CD4-positive, CD25-positive, alpha-beta regulatory T cell (primary cell): ENCODE data around the gene ARHGAP36. TPM values are rescaled to one million over a fixed set of nuclear protein-coding genes. Genes with fewer than 3 reads are reported as not detected.

Experiments used
- ATAC-seq, 2 donors: fragments of 150-1000 bp; cut with Tn5 transposase; one replicate each; pipeline ENCODE4 v1.10.0; 2021; ENCODE audit warnings: low read depth in 2 of 2, moderate number of reproducible peaks in 2 of 2, moderate library complexity in 1 of 2
- DNase-seq, 3 donors: peaks; one replicate each; pipeline versions ENCODE4 v3.0.0 to v3.0.0-alpha.2; 2012 to 2022; ENCODE audit warnings: mixed read lengths in 1 of 3
- H3K27ac ChIP-seq: one replicate; pipeline ENCODE4 v1.7.0; 2013; ENCODE audit warnings: mild to moderate bottlenecking, low read length; ENCODE audit not compliant: insufficient read depth, poor library complexity, severe bottlenecking
- H3K27me3 ChIP-seq: one replicate; pipeline ENCODE4 v1.7.0; 2013; ENCODE audit warnings: low read length; ENCODE audit not compliant: control insufficient read depth, insufficient read depth
- H3K36me3 ChIP-seq: one replicate; pipeline ENCODE4 v1.7.0; 2013; ENCODE audit warnings: mild to moderate bottlenecking, low read length, moderate library complexity; ENCODE audit not compliant: control insufficient read depth, insufficient read depth
- H3K4me1 ChIP-seq: 2 replicates; pipeline ENCODE4 v1.7.0; 2013; ENCODE audit warnings: mild to moderate bottlenecking, low read length; ENCODE audit not compliant: insufficient read depth, control insufficient read depth, poor library complexity, severe bottlenecking
- H3K4me3 ChIP-seq: one replicate; pipeline ENCODE4 v1.7.0; 2013; ENCODE audit warnings: low read depth, mild to moderate bottlenecking, low read length, moderate library complexity
- H3K9me3 ChIP-seq, 2 experiments: 1 replicate in 1 of 2; 2 replicates in 1 of 2; pipeline ENCODE4 v1.7.0; 2013; ENCODE audit warnings: low read length in 2 of 2, mild to moderate bottlenecking in 1 of 2, moderate library complexity in 1 of 2; ENCODE audit not compliant: control insufficient read depth in 2 of 2
- H3K27ac Mint-ChIP-seq, 3 donors: one replicate each; pipeline ENCODE4 v1.8.0; 2020 to 2022; ENCODE audit warnings: mild to moderate bottlenecking in 3 of 3, mixed read lengths in 3 of 3, moderate library complexity in 2 of 3
- H3K27me3 Mint-ChIP-seq: one replicate; pipeline ENCODE4 v1.8.0; 2022; ENCODE audit warnings: mild to moderate bottlenecking, mixed read lengths
- H3K36me3 Mint-ChIP-seq: one replicate; pipeline ENCODE4 v1.8.0; 2020; ENCODE audit warnings: mixed read lengths
- H3K4me1 Mint-ChIP-seq, 4 donors: one replicate each; pipeline ENCODE4 v1.8.0; 2020 to 2022; ENCODE audit warnings: mixed read lengths in 4 of 4, mild to moderate bottlenecking in 1 of 4
- H3K4me3 Mint-ChIP-seq, 4 donors: one replicate each; pipeline ENCODE4 v1.8.0; 2020 to 2022; ENCODE audit warnings: mild to moderate bottlenecking in 4 of 4, mixed read lengths in 4 of 4, moderate library complexity in 3 of 4
- H3K9me3 Mint-ChIP-seq, 7 donors: one replicate each; pipeline ENCODE4 v1.8.0; 2020 to 2022; ENCODE audit warnings: mixed read lengths in 7 of 7, mild to moderate bottlenecking in 3 of 7, moderate library complexity in 2 of 7
- polyA plus RNA-seq, 4 donors: library from polyadenylated mRNA; unstranded; fragments of 300-500 nt; fragmentation: Illumina TruSeq; gene quantifications; one replicate each; pipeline ENCODE4 v1.2.3, GENCODE V29; 2021
- total RNA-seq: library from RNA; stranded (reverse); gene quantifications from one replicate; pipeline ENCODE4 v1.2.3, GENCODE V29; 2022

Gene ARHGAP36
- total and polyA plus RNA-seq, 5 donors from 2014 or later: not detected

- H3K27me3 ChIP-seq: no peaks in the 10 kb centered on the region
- no peak overlapping the region for H3K4me3 ChIP-seq
- Mint-ChIP-seq H3K9me3 (peaks cover 0 to 1% (median 0%) of the 10 kb centered on the region in 7 donors), H3K27ac (no peak overlapping the region), H3K4me1 (no peaks in the 10 kb centered on the region), H3K27me3 (peaks cover 22% of the 10 kb centered on the region), H3K4me3 (no peak overlapping the region), H3K36me3 (no peaks in the 10 kb centered on the region)
- ATAC-seq: no peak
- H3K4me1 ChIP-seq: no peaks in the 10 kb centered on the region
- no peak for DNase-seq
- no peaks in the 10 kb centered on the region for H3K9me3 ChIP-seq
- H3K27ac ChIP-seq: no peak overlapping the region
- H3K36me3 ChIP-seq: no peaks in the 10 kb centered on the region
Observed at GRCh38 chrX:131073607-131074006, 15.5 kb downstream of the ARHGAP36 start.

DNA sequence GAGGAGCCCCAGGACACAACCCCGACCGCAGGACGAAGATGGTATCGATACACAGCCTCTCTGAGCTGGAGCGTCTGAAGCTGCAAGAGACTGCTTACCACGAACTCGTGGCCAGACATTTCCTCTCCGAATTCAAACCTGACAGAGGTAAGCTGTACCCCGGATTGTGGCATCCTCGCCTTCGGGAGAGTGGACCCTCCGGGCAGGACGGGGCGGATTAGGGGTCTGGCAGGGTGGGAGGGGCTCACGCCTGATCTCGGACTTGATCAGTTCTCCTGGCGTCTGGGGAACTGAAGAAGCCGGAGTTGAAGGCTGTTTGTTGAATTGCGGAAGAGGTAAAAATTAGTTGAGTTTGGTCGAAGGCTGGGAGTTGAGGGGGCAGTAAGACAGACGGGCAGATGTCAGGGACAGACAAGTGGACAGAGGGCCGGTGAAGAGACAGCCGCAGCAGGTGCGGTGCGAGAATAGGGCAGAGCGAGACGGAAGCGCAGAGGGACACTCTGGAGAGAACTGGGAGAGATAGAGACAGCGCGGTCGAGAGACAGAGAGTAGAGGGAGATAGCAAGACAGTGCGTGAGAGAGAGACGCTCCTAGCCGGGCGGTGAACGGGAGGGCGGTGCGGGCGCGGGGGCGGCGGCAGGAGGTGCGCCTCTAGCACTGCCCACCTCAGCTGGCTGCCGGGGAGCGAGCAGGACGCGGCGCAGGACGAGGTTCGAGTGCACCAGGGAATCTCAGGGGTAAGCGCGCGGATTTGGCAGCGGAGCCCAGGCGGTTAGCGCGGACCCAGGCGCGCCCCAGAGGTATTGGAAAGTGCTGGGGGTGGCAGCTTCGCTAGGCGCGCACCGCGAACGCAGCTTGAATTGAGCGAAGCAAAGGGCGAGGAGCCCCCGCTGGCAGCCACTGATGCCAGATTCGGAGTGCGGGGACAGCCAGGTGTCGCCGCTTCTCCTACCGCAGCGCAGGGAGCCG is 23.9 kb downstream of the ARHGAP36 start:
- Histone ChIP-seq H3K27me3 (no peaks in the 10 kb centered on the region), H3K4me3 (no peak overlapping the region), H3K27ac (no peak overlapping the region), H3K36me3 (no peaks in the 10 kb centered on the region), H3K9me3 (no peaks in the 10 kb centered on the region), H3K4me1 (no peaks in the 10 kb centered on the region)
- peaks cover 0 to 3% (median 0%) of the 10 kb centered on the region in 7 donors for H3K9me3 Mint-ChIP-seq
- H3K27me3 Mint-ChIP-seq: peaks cover 23% of the 10 kb centered on the region
- H3K4me3 Mint-ChIP-seq: no peak overlapping the region
- no peaks in the 10 kb centered on the region for H3K4me1 Mint-ChIP-seq
- no peak for DNase-seq
- no peaks in the 10 kb centered on the region for H3K36me3 Mint-ChIP-seq
- H3K27ac Mint-ChIP-seq: no peak overlapping the region
- no peak for ATAC-seq

DNA sequence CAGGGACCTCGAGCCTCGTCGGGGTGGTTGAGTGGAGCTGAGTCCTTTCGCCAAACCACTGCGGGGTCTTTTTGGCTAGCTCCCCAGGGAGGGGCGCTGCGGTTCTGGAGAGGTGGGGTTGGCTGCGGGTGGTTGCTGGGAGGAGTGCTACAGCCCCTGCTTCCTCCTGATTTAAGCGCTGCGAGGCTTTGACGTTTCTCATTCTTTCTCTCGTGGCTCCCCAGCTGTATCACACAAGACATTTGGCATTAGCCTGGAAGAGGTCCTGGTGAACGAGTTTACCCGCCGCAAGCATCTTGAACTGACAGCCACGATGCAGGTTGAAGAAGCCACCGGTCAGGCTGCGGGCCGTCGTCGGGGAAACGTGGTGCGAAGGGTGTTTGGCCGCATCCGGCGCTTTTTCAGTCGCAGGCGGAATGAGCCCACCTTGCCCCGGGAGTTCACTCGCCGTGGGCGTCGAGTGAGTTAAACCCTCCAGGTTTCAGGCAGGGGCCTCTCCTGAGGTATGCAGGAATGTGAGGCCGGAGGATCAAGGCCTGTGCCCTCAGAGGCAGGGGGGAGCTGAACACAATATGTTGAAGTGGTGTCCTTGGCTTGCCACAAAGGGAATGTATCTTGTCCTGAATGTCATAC is 25.5 kb downstream of the ARHGAP36 start:
- ATAC-seq (no peak), DNase-seq (no peak)
- peaks cover 0 to 3% (median 0%) of the 10 kb centered on the region in 4 donors for H3K4me1 Mint-ChIP-seq
- Histone ChIP-seq H3K27me3 (no peaks in the 10 kb centered on the region), H3K36me3 (no peaks in the 10 kb centered on the region), H3K4me1 (no peaks in the 10 kb centered on the region), H3K9me3 (no peaks in the 10 kb centered on the region), H3K4me3 (no peak overlapping the region), H3K27ac (no peak overlapping the region)
- peaks cover 28% of the 10 kb centered on the region for H3K27me3 Mint-ChIP-seq
- H3K9me3 Mint-ChIP-seq: peaks cover 0 to 3% (median 0%) of the 10 kb centered on the region in 7 donors
- H3K36me3 Mint-ChIP-seq: no peaks in the 10 kb centered on the region
- H3K4me3 Mint-ChIP-seq: no peak overlapping the region
- no peak overlapping the region for H3K27ac Mint-ChIP-seq

DNA sequence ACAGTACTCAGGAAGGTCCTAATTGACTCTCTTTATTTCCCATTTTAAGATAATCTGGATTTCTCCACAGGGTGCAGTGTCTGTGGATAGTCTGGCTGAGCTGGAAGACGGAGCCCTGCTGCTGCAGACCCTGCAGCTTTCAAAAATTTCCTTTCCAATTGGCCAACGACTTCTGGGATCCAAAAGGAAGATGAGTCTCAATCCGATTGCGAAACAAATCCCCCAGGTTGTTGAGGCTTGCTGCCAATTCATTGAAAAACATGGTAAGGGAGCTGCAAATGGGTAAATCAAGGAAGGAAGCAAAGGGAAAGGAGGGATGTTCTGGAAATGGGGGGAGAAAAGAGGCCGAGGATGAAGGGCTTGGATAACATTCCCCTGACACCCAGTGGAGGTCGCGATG is 26.0 kb downstream of the ARHGAP36 start:
- ATAC-seq: no peak
- no peak overlapping the region for H3K4me3 Mint-ChIP-seq
- H3K9me3 ChIP-seq: no peaks in the 10 kb centered on the region
- no peak overlapping the region for H3K27ac Mint-ChIP-seq
- no peak overlapping the region for H3K4me3 ChIP-seq
- no peaks in the 10 kb centered on the region for H3K36me3 ChIP-seq
- DNase-seq: no peak
- H3K27me3 Mint-ChIP-seq: peaks cover 30% of the 10 kb centered on the region
- H3K27me3 ChIP-seq: no peaks in the 10 kb centered on the region
- H3K9me3 Mint-ChIP-seq: peaks cover 0 to 3% (median 0%) of the 10 kb centered on the region in 7 donors
- peaks cover 0 to 3% (median 0%) of the 10 kb centered on the region in 4 donors for H3K4me1 Mint-ChIP-seq
- H3K27ac ChIP-seq: no peak overlapping the region
- H3K4me1 ChIP-seq: no peaks in the 10 kb centered on the region
- H3K36me3 Mint-ChIP-seq: no peaks in the 10 kb centered on the region

DNA sequence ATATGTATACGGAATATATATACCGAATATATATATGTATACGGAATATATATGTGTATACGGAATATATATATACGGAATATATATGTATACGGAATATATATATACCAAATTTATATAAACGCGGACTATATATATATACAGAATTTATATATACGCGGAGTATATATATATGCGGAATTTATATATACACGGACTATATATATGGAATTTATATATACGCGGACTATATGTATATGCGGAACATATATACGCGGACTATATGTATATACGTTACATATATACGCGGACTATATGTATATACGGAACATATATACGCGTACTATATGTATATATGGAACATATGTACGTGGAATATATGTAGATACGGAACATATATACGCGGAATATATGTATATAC is 78.6 kb downstream of the ARHGAP36 start:
- H3K4me3 ChIP-seq: no peak overlapping the region
- no peak overlapping the region for H3K27ac ChIP-seq
- no peak for ATAC-seq
- Mint-ChIP-seq H3K27ac (no peak overlapping the region), H3K4me1 (no peaks in the 10 kb centered on the region), H3K9me3 (peaks cover 0 to 4% (median 0%) of the 10 kb centered on the region in 7 donors), H3K36me3 (no peaks in the 10 kb centered on the region), H3K27me3 (no peaks in the 10 kb centered on the region), H3K4me3 (no peak overlapping the region)
- H3K9me3 ChIP-seq: no peaks in the 10 kb centered on the region
- H3K4me1 ChIP-seq: no peaks in the 10 kb centered on the region
- peak in 1 of 3 donors; percentile 22 for DNase-seq
- H3K36me3 ChIP-seq: no peaks in the 10 kb centered on the region
- no peaks in the 10 kb centered on the region for H3K27me3 ChIP-seq

GRCh38 chrX:131139072-131139471 is 80.9 kb downstream of the ARHGAP36 start:
- Histone ChIP-seq H3K27ac (no peak overlapping the region), H3K27me3 (no peaks in the 10 kb centered on the region), H3K4me1 (no peaks in the 10 kb centered on the region), H3K4me3 (no peak overlapping the region), H3K9me3 (no peaks in the 10 kb centered on the region), H3K36me3 (no peaks in the 10 kb centered on the region)
- H3K9me3 Mint-ChIP-seq: peaks cover 0 to 1% (median 0%) of the 10 kb centered on the region in 7 donors
- no peaks in the 10 kb centered on the region for H3K27me3 Mint-ChIP-seq
- ATAC-seq: no peak
- no peak overlapping the region for H3K27ac Mint-ChIP-seq
- no peak overlapping the region for H3K4me3 Mint-ChIP-seq
- H3K4me1 Mint-ChIP-seq: no peaks in the 10 kb centered on the region
- H3K36me3 Mint-ChIP-seq: no peaks in the 10 kb centered on the region
- no peak for DNase-seq
